Heart left ventricle (tissue), 13 donors: Measurements from ENCODE around the gene PAF1.

Experiments
- CTCF ChIP-seq, 12 donors: fragments of 200-600 bp; sonication (generic) in 4 of 12; IDR thresholded peaks; one replicate each; pipeline versions ENCODE4 v1.5.0 to v1.8.0; 2018 to 2022; ENCODE audit warnings: antibody characterized with exemption in 12 of 12, mild to moderate bottlenecking in 5 of 12
- POLR2A ChIP-seq, 2 donors: fragments of 450-650 bp; IDR thresholded peaks; one replicate each; pipeline ENCODE4 v1.6.1; 2017; ENCODE audit warnings: antibody characterized with exemption in 2 of 2, mild to moderate bottlenecking in 2 of 2, moderate library complexity in 2 of 2
- donor health status: ischemic (EF 13 %, LVEDD 7.1; RV severe dilation, severe dysfunction).
- donor health status: DM: no; HTN: yes; CAD: no.
- donor health status: DM: no; HTN: no; CAD: no.
- donor health status: ischemic (EF 25% LVEDD 6.9; RV normal size, moderate dysfunction).
- donor health status: ischemic (EF 25% LVEDD 5.7; RV mildly dilated, moderate dysfunction).
- donor health status: ischemic (EF 35%, LVEDD 5.7; RV mildly dilated, moderate dysfunction).
- donor health status: nonischemic (EF 11% LVEDD 7.7; RV severe dilation, severe dysfunction).
- donor health status: DM: yes; HTN: yes; CAD: no.
- donor health status: PGD.
- donor health status: ischemic (EF 29% LVEDD 5.4; RV normal size, mild dysfunction).
- donor health status: nonischemic (EF 23%, LVEDD 6.1; RV moderate dilation, normal function).

- TF ChIP-seq CTCF (IDR thresholded peaks at IDR 0.05) (no peak), POLR2A (IDR thresholded peaks at IDR 0.05) (no peak)
These were observed 8.8 kb upstream of the PAF1 start for GRCh38 chr19:39399668-39400050.
